Activated CD8-positive, alpha-beta memory T cell treated with anti-CD3 and anti-CD28 coated beads for 4 hours (primary cell): ENCODE results near the gene GOLPH3L.
A peak's percentile ranks its signal among the peaks of the same experiment; 100 is the strongest.
"Not testable (repeated sequence)": the region's sequence is repeated elsewhere in the genome, so short reads cannot be mapped to it uniquely, and the experiment has no call there.

ENCODE experiments used
- DNase-seq, 2 donors: peaks; one replicate each; pipeline ENCODE4 v3.0.0-alpha.2; 2020; ENCODE audit warnings: low read depth in 2 of 2

Gene GOLPH3L

GRCh38 chr1:150657064-150657463 lies 39.9 kb downstream of the GOLPH3L start:
- not testable (repeated sequence) for DNase-seq

- DNase-seq = not testable (repeated sequence)
Measured at GRCh38 chr1:150654635-150655034, 42.3 kb downstream of the GOLPH3L start.

- no peak for DNase-seq
Measured at GRCh38 chr1:150650193-150650592, 46.8 kb downstream of the GOLPH3L start.

GRCh38 chr1:150649441-150650075 lies 47.4 kb downstream of the GOLPH3L start:
- DNase-seq = no peak

- no peak for DNase-seq
Measured at GRCh38 chr1:150642296-150642695, 54.7 kb downstream of the GOLPH3L start.

GRCh38 chr1:150641126-150641815 lies 55.7 kb downstream of the GOLPH3L start:
- not testable (repeated sequence) for DNase-seq

- not testable (repeated sequence) for DNase-seq
Measured at GRCh38 chr1:150638430-150638829, 58.5 kb downstream of the GOLPH3L start.

GRCh38 chr1:150634839-150635622 lies 61.9 kb downstream of the GOLPH3L start:
- DNase-seq = not testable (repeated sequence)

- peak; percentile 89 to 94 for DNase-seq
Measured at GRCh38 chr1:150629115-150629928, 67.6 kb downstream of the GOLPH3L start, which contains the start of gene ENSA. Gene ENSA (minus strand): TSS chr1:150629612. CDS start chr1:150629470, 142 bp downstream.

GRCh38 chr1:150628766-150629114 lies 68.2 kb downstream of the GOLPH3L start:
- DNase-seq = no peak

- no peak for DNase-seq
Measured at GRCh38 chr1:150627826-150628410, 69.0 kb downstream of the GOLPH3L start.

- no peak for DNase-seq
Measured at GRCh38 chr1:150626150-150626549, 70.8 kb downstream of the GOLPH3L start.

GRCh38 chr1:150624546-150624945 lies 72.4 kb downstream of the GOLPH3L start:
- not testable (repeated sequence) for DNase-seq

GRCh38 chr1:150624134-150624533 lies 72.8 kb downstream of the GOLPH3L start:
- DNase-seq = not testable (repeated sequence)

GRCh38 chr1:150622303-150622975 lies 74.5 kb downstream of the GOLPH3L start:
- no peak for DNase-seq

- DNase-seq = peak; percentile 31 to 32
Measured at GRCh38 chr1:150621497-150622302, 75.3 kb downstream of the GOLPH3L start.

- DNase-seq = no peak
Measured at GRCh38 chr1:150620919-150621318, 76.0 kb downstream of the GOLPH3L start.

- DNase-seq = no peak
Measured at GRCh38 chr1:150619576-150620509, 77.1 kb downstream of the GOLPH3L start.
